Ovary (tissue), 3 donors: ENCODE data around the gene ADO.
A peak's percentile ranks its signal among the peaks of the same experiment; 100 is the strongest.

ENCODE experiments used
- CTCF ChIP-seq, 3 donors: fragments of 450-650 bp in 2 of 3; fragments of 200-600 bp in 1 of 3; IDR thresholded peaks; one replicate each; pipeline versions ENCODE4 v1.5.1 to v1.8.0; 2016 to 2022; ENCODE audit warnings: antibody characterized with exemption in 3 of 3, mild to moderate bottlenecking in 1 of 3
- POLR2A ChIP-seq: fragments of 450-650 bp; IDR thresholded peaks from one replicate; pipeline ENCODE4 v1.6.1; 2017; ENCODE audit warnings: antibody characterized with exemption, mild to moderate bottlenecking, moderate library complexity
- donor health status: DM: no; HTN: no; CAD: no.

GRCh38 chr10:62817766-62818425, 13.4 kb downstream of the ADO start:
- TF ChIP-seq CTCF (IDR thresholded peaks at IDR 0.05): peak; percentile 64 to 80 (median 69)
- TF ChIP-seq POLR2A: no peak
